ENCODE measurements around the gene TMED8. TPM values are rescaled to one million over a fixed set of nuclear protein-coding genes. Genes with fewer than 3 reads are reported as not detected.
A peak's percentile ranks its signal among the peaks of the same experiment; 100 is the strongest.
"Not testable (repeated sequence)": the region's sequence is repeated elsewhere in the genome, so short reads cannot be mapped to it uniquely, and the experiment has no call there.

The TMED8 gene, protein sequence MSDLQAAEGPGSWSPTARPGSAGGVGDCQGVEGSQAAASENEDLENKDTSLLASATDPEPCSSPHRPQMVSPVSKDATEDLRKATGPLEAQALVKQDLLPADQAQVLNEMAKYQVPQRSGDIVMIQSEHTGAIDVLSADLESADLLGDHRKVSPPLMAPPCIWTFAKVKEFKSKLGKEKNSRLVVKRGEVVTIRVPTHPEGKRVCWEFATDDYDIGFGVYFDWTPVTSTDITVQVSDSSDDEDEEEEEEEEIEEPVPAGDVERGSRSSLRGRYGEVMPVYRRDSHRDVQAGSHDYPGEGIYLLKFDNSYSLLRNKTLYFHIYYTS
- total RNA-seq (2014; rRNA removed; shearing (Covaris generic)) = 27.8 TPM in 2 replicates
- polyA plus RNA-seq (2014; cell fraction: nucleus; rRNA removed) = 20.0 and 29.1 TPM in 2 replicates

DNA sequence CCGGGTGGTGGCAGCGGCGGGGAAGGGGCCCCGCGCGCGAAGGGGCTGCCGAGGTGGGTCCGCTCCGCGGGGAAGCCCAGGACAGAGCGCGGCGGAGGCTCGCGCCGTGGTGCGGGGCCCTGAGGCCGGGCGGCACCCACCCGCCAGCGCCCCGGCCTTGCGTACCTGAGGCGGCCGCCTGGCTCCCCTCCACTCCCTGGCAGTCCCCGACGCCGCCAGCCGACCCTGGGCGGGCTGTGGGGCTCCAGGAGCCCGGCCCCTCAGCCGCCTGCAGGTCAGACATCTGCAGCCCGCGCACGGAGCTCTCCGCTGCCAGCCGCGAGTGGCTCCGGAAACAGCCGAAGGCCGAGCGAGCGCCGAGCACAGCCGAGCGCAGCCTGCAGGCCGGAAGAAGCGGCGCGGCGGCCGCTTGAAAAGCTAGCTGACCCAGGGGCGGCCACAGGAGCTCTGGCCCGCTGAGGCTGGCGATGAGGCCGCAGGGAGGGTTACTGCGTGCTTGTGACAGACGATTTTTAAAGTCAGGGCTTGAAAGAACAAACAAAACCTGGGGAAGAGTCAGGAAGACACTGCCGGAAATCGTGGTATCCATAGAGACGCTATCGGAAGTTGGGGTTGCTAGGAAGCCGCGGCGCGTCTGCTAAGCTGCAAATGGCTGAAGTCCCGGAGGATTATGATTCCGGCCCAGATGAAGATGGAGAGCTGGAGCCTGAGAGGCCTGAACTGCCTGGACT is at the start of gene TMED8, which contains the start of gene SAMD15:
Gene TMED8, minus strand, starts transcription at position 324 of the 731 bp plus-strand sequence. Its CDS starts 41 bp downstream, at position 283.
Gene SAMD15, plus strand, starts transcription at position 609 of the 731 bp plus-strand sequence. Its CDS starts 40 bp downstream, at position 649.
- peak; percentile 75 for DNase-seq (ENCODE audit: extremely low read depth, low read depth)

DNA sequence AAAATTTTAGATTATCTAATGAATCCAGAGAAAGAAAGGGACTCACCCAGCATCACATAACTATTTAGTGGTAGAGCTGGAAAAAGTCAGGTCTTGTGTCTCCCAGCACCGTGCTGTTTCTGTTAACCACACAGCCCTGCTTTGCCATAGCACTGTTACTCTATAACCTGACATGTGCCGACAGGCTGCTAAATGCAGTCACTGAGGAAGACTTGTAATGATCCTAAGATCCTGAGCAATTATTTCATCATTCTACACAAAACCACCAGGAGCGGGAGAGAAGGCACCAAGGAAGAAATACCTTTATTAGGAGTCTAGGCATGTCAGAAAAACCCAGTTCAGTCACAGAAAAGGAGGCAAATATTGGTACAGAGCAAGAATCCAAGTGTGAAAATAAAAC is 49.5 kb upstream of the TMED8 start:
- no peak for DNase-seq (ENCODE audit: extremely low read depth, low read depth)

DNA sequence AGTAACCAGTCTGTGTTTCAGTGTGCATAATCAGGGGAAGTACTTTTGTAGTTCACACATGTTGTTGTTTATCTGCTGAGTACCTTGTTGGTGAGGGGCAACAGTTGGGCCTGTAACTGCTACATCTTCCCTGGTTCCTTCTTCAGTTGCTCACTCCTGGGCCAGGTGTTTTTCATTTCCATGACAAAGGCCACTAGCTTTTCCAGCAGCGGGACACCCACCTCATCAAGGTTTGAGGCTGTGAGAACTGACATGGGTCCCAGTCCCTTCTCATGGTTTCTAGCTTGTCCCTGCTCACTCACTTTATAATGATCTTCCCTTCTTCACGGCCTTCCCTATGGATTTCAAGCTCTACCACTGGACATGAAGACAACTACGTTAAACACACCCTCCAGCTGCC is 48.0 kb upstream of the TMED8 start:
- DNase-seq (ENCODE audit: extremely low read depth, low read depth) = no peak

DNA sequence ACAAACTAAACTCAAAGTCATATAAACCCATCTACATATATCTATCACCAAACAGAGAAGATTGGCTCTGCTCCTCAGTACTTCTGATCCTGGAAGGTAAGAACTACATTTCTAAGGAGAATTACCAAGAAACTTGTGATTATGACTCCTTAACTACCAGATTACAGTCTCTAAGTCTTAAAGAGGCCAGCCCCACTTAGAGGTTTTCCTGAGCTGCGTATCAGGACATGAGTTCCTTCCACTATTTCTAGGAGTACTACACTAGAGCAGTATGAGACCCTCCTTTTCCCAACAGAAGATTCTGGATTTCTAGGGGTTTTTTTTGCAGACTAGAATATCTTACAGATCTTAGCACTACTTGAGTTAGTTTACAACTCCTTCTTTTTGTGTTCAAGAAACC is 46.5 kb upstream of the TMED8 start, which contains the start of gene NOXRED1:
Gene NOXRED1, minus strand, starts transcription at position 101 of the 400 bp plus-strand sequence. CDS start 634 bp downstream, outside the sequence.
- DNase-seq (ENCODE audit: extremely low read depth, low read depth) = no peak

DNA sequence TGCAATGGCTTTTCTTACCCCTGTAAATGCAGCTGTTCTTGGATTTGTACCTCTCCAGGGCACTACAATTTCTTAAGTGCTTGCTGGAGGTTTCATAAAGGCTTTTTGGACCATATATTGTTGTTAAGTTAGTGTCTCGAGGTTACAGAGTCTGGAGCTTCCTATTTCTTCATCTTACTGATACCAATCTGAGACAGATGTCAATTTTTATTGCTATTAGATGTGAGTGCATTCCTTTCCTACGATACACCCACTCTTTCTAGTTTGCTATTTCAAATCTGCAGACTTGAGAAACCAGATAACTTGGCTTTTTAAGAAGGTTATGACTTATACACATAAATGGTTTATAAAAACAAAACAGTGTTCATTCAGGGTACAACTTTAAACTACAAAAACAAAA is 44.3 kb upstream of the TMED8 start:
- DNase-seq (ENCODE audit: extremely low read depth, low read depth) = no peak

DNA sequence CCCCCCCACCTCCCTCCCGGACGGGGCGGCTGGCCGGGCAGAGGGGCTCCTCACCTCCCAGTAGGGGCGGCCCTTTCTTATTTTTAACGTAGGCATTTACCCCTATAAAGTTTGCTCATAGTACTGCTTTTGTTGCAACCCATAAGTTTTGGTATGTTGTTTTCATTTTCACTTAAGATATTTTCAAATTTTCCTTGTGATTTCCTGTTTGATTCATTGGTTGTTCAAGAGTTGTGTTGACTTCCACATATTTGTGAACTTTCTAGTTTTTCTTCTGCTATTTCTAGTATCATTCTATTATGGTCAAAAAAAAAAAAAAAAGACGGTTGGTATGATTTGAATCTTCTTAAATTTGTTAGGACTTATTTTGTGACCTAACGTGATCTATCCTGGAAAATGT is 39.9 kb upstream of the TMED8 start:
- no peak for DNase-seq (ENCODE audit: extremely low read depth, low read depth)

DNA sequence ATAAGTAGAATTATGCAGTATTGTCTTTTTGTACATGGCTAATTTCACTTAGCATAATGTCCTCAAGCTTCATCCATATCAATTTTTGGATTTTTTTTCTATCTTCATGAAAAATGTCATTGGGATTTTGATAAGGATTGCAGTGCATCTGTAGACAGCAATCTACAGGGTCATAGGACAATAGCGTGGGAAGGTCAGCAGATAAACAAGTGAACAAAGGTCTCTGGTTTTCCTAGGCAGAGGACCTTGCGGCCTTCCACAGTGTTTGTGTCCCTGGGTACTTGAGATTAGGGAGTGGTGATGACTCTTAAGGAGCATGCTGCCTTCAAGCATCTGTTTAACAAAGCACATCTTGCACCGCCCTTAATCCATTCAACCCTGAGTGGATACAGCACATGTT is 39.2 kb upstream of the TMED8 start:
- DNase-seq (ENCODE audit: extremely low read depth, low read depth) = not testable (repeated sequence)

DNA sequence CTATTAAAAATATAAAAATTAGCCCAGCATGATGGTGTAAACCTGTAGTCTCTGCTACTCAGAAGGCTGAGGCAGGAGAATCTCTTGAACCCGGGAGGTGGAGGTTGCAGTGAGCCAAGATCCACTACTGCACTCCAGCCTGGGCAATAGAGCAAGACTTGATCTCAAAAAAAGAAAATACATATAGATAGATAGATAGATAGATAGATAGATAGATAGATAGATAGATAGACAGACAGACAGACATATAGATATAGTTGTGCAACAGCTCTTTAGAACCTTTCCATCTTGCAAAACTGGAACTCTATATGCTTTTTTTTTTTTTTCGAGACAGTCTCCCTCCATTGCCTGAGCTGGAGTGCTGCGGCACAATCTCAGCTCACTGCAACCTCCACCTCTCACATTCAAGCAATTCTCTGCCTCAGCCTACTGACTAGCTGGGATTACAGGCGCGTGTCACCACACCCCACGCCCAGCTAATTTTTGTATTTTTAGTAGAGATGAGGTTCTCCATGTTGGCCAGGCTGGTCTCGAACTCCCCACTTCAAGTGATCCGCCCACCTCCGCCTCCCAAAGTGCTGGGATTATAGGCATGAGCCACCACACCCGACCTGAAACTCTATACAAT is 38.6 kb upstream of the TMED8 start:
- not testable (repeated sequence) for DNase-seq (ENCODE audit: extremely low read depth, low read depth)

DNA sequence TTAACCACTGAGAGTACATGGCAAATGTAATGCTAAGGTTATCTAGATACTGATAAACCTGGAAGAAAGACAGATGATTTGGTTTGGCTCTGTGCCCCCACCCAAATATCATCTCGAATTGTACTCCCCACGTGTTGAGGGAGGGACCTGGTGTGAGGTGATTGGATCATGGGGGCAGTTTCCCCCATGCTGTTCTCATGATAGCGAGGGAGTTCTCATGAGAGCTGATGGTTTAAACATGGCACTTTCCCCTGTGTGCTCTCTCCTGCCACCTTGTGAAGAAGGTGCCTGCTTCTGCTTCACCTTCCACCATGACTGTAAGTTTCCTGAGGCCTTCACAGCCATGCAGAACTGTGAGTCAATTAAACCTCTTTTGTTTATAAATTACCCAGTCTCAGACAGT is 32.2 kb upstream of the TMED8 start:
- DNase-seq (ENCODE audit: extremely low read depth, low read depth) = no peak

DNA sequence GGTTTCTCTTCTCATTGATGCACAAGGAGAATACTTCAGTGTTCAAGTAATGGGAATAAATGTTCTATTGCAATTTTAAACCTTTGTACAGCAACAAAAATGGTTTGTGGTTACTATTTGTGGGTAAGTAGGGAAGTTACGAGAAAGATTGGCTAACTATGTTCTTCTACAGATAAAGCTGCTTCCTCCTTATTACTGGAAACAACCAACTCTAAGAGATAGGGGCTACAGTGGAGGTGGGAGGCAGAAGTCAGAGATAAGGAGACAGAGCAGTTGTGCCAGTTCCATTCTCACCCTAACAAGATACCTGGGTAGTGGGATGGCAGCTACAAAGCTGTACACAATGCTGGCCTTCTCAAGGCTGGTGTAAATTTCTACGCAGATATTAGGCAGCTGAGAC is 30.3 kb upstream of the TMED8 start:
- no peak for DNase-seq (ENCODE audit: extremely low read depth, low read depth)

DNA sequence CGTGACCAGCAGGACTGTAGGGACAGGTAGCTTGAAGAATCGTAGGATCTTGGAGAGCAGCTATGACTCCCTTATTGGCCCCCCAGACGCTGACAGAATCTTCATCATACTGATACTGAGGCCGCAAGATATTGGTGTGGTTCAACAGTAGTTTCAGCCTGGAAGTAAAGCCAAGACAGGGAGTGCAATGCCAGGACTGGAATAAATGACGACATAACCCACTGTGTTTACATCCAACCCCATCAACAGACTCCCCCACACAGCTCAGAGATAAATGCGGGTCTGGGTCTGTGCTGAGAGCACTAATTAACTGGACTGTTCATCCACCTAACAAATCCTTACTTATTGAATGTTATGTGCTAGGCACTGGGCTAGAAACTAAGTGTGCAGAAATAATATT is 29.8 kb upstream of the TMED8 start:
- no peak for DNase-seq (ENCODE audit: extremely low read depth, low read depth)

DNA sequence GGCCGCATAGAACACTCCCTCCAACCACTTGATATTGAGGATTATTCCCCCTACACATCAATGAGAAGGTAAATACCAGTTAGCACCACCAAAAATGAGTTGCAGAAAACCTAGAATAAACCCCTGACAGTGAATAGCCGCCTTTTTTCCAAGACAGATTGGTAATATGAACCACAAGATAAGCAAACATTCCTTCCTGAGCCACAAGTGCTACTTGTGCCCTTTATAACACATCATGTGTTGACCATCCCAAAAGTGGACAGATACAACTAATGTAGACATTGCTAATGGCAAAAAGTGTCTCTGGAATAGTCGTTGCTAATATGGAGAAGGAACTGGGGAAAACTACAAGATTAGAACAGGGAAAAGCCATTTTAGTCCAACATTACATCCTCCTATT is 29.2 kb upstream of the TMED8 start:
- no peak for DNase-seq (ENCODE audit: extremely low read depth, low read depth)

DNA sequence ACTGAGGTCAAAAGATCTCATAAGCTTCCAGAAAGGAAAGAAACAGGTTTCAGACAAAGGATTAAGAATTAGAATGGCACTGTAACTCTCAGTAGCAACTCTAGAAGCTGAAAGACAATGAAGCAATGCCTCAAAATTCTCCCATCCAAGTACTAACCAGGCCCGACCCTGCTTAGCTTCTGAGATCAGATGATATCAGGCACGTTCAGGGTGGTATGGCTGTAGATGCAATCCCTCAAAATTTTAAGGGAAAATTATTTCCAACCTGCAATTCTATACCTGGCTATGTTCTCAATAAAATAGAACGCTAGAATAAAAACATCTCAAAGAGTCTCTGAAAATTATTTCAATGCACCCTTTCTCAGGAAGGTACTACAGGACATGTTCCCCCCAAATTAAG is 26.9 kb upstream of the TMED8 start:
- no peak for DNase-seq (ENCODE audit: extremely low read depth, low read depth)

DNA sequence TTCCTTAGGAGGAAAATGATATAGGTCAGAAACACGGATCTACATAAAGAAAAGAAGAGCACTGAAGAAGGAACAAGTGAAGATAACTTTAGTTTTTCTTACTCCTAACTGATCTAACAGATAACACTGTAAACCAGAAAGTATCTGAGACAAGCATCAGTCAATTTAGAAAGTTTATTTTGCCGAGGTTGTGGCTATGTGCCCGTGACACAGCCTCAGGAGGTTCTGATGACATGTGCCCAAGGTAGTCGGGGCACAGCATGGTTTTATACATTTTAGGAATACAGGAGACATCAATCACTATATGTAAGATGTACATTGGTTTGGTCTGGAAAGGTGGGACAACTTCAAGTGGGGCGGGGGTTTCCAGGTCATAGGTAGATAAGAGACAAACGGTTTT is 23.3 kb upstream of the TMED8 start:
- no peak for DNase-seq (ENCODE audit: extremely low read depth, low read depth)

DNA sequence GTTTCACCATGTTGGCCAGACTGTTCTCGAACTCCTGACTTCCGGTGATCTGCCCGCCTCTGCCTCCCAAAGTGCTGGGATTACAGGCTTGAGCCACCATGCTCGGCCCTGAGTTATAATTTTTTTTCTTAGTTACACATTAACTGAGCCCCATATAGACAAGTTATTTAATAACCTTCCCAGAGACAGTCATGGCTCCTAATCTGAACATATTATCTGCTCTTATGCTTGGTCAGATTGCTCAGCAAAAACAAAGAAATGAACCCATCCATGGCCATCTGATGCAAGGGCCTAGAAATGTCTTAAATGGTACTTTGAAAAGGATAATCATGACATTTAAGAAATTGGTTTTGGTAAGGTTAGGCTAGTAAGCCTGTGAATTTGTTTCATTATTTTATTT is 13.3 kb upstream of the TMED8 start:
- DNase-seq (ENCODE audit: extremely low read depth, low read depth) = no peak

DNA sequence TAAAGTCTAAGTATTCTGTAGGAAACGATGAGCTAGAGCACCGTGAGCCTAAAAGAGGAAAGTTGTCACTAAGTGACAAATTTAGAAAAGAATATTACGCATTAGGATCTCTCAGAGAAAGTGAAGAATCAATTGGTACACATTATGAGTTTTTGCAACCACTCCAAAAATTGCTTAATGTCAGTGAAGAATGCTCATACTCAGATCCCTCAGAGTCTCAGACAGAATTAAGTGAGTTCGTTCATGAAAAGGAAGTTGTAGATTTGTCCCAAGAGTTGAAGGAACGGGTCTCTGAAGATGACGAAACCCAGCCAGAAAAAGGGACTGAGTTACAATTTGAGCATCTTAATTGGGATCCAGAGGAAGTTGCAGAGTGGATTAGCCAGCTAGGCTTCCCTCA is 1.8 kb upstream of the TMED8 start:
- DNase-seq (ENCODE audit: extremely low read depth, low read depth) = no peak

DNA sequence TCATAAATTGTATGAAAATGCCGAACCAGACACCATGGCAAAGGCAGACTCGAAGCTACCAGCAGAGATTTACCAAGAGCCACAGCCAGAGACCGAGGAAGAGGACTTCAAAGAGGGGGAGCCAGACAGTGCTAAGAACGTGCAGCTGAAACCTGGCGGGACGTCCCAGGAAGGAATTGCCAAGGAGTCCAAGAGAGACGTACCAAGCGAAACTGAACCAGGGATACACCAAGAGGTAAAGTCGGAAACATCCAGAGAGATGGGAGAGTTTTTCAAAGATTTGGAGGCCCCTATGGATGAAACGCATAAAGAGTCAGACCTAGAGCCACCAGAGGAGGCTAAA is 579 bp upstream of the TMED8 start:
- no peak for DNase-seq (ENCODE audit: extremely low read depth, low read depth)

DNA sequence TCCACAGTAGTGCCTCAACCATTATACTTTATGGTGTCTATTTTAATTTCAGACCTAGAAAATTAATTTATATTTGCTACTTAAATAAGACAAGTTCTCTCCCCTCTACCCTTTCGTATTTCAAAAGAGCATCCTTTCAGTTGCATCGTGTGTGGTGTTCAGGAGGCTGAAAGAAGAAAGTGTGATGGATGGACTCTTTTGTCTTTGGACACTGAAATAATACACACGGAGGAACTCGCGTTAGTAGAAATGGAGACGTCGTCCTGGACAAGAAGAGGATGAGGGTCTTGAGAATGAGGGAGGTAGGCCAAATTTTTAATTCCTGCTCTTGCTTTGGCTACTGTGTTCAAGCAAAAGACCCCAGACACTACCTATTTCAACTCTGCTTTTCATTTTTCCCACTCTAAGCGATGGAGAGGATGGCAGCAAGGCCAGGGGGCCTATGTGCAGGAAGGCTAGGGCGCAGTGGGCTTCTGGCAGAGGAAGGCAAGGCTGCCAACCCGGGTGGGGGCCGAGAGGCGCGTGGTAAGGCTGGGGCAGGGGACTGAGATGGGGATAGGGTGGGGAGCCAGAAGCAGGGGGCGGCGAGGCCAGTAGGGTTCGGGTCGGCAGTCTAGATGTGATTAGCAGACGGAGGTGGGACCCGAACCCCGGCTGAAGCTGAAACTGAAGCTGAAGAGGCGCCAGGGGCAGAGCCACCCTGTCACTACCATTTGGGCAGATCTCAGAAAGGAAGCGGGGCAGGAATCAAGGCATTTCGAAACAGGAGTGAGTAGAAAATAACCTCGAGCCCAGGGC is 722 bp downstream of the TMED8 start:
- no peak for DNase-seq (ENCODE audit: extremely low read depth, low read depth)

DNA sequence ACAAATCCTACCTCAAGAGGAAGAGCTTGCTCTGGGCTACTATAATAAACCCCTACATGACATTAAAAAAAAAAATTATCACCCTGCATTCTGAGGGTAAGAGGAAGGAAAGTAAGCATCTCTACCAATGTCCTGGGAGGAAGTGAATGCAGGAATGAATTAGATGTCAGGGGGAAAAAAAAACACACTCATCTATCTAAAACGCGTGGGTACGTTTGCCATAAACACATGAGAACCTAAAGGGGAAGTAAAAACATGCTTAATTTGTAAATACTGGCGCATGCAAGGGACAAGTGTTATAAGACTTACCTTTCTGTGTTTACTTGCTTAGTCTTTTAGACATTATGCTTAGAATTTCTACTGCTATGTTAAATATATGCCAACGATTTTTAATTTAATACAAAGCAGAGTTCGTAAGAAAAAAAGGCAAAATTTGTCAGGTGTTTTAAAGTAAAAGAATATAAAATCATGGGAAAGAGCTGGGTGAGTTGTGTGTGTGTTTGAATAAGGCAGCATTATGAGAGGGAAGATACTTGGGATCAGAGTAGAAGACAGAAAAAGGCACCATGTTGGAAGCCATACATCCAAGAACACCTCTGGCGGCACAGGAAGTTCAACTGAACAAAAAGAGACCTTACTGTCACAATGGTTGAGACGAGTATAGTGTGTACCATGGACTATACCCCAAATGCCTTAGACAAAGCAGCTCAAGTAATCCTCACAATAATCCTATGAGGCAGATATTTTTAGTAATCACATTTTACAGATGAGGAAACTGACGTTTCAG is 1.5 kb downstream of the TMED8 start:
- no peak for DNase-seq (ENCODE audit: extremely low read depth, low read depth)

DNA sequence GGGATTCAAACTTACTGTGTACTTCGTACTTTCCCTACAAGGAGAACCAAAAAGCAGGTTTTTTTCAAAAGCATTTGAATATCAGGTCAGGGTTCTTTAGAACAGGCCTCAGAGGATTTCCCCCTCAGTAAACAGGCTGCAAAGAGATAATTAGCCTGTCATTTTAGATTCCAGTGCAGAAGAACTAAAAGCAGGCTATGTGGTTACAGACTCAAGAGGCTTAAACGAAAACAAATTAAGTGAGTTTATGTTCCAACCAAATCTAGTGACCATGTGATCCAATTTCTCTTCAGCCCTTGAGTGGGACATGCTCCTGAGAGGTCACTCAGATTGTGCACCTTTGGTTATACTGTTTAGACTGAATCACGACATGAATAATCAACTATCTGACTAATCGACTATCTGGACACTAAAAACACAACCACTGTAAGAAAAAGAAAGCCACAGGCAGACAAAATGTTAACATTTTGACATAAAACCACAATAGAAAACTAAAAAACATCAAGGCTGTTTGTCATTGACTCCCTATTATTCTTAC is 4.5 kb downstream of the TMED8 start:
- DNase-seq (ENCODE audit: extremely low read depth, low read depth) = no peak

Measured in NCI-H460 (cell line).